H1 (cell line): ENCODE data around the gene CELF3. TPM values are rescaled to one million over a fixed set of nuclear protein-coding genes. Genes with fewer than 3 reads are reported as not detected.

Source experiments
- CTCF ChIA-PET: fragments of 300-600 bp; sonication (Branson Sonifier 250); formaldehyde crosslinking; loops from one replicate; lab custom pipeline; 2021; ENCODE audit not compliant: partially characterized antibody; lab: Charles Lee
- POLR2A ChIA-PET: fragments of 300-600 bp; sonication (Branson Sonifier 250); formaldehyde crosslinking; loops from one replicate; lab custom pipeline; 2021; ENCODE audit warnings: inconsistent platforms; ENCODE audit not compliant: partially characterized antibody; lab: Charles Lee
- DNase-seq, 2 experiments: peaks; one replicate each; pipeline versions ENCODE4 v3.0.0 to v3.0.0-alpha.2; 2010 to 2022; ENCODE audit warnings: low spot score in 2 of 2, low read depth in 1 of 2, mixed read lengths in 1 of 2
- FAIRE-seq: peaks from 2 replicates; lab custom pipeline; 2011; peaks lifted over from hg19 to GRCh38; lab: Jason Lieb, UNC
- H2AFZ ChIP-seq: 2 replicates; pipeline ENCODE4 v1.8.1; 2012; ENCODE audit warnings: low read length, inconsistent platforms
- H2AK5ac ChIP-seq: 2 replicates; pipeline ENCODE4 v1.6.1; 2013; ENCODE audit warnings: low read depth, low read length
- H2BK120ac ChIP-seq: replicated peaks from 2 replicates; pipeline ENCODE3; 2013; ENCODE audit warnings: low read depth, low read length, inconsistent platforms
- H2BK12ac ChIP-seq: 2 replicates; pipeline ENCODE4 v1.6.1; 2013; ENCODE audit warnings: low read depth, low read length
- H2BK15ac ChIP-seq: 2 replicates; pipeline ENCODE4 v1.6.1; 2013; ENCODE audit warnings: low read length
- H2BK20ac ChIP-seq: 2 replicates; pipeline ENCODE4 v1.6.1; 2013; ENCODE audit warnings: low read length
- H2BK5ac ChIP-seq: 2 replicates; pipeline ENCODE4 v1.6.1; 2013; ENCODE audit warnings: low read depth, low read length
- H3K14ac ChIP-seq: 2 replicates; pipeline ENCODE4 v1.6.1; 2013; ENCODE audit warnings: inconsistent platforms; ENCODE audit not compliant: insufficient read length
- H3K18ac ChIP-seq: 2 replicates; pipeline ENCODE4 v1.6.1; 2013; ENCODE audit warnings: low read length; ENCODE audit errors: extremely low read depth
- H3K23ac ChIP-seq: 2 replicates; pipeline ENCODE4 v1.6.1; 2013; ENCODE audit warnings: inconsistent platforms; ENCODE audit not compliant: insufficient read length
- H3K23me2 ChIP-seq: 2 replicates; pipeline ENCODE4 v1.6.1; 2013; ENCODE audit warnings: low read depth, low read length
- H3K27ac ChIP-seq: 2 replicates; pipeline ENCODE4 v1.6.1; 2011; ENCODE audit warnings: low read depth, low read length, inconsistent platforms
- H3K27me3 ChIP-seq, 4 experiments: replicated peaks in 1 of 4; 1 replicate in 1 of 4; 2 replicates in 3 of 4; pipeline versions ENCODE4 v1.6.1 to v1.8.1; 2011 to 2013; ENCODE audit warnings: low read length in 3 of 4, mild to moderate bottlenecking in 3 of 4, inconsistent platforms in 2 of 4, mixed read lengths in 2 of 4, moderate library complexity in 1 of 4; ENCODE audit not compliant: control insufficient read depth in 3 of 4, insufficient read depth in 3 of 4; ENCODE audit errors: extremely low read depth in 1 of 4
- H3K36me3 ChIP-seq, 4 experiments: 2 replicates each; pipeline versions ENCODE4 v1.6.1 to v1.8.1; 2011 to 2013; ENCODE audit warnings: mild to moderate bottlenecking in 4 of 4, low read length in 3 of 4, moderate library complexity in 2 of 4, control low read depth in 1 of 4, inconsistent platforms in 1 of 4; ENCODE audit not compliant: insufficient read depth in 4 of 4, control insufficient read depth in 2 of 4
- H3K4ac ChIP-seq: replicated peaks from 2 replicates; pipeline ENCODE3; 2013; ENCODE audit warnings: low read length, low read depth, mixed read lengths, inconsistent platforms; ENCODE audit not compliant: insufficient read length
- H3K4me1 ChIP-seq, 4 experiments: replicated peaks in 1 of 4; 1 replicate in 1 of 4; 2 replicates in 3 of 4; pipeline versions ENCODE4 v1.6.1 to v1.8.1; 2011 to 2013; ENCODE audit warnings: low read length in 3 of 4, inconsistent platforms in 2 of 4, mixed read lengths in 1 of 4; ENCODE audit not compliant: insufficient read depth in 4 of 4, control insufficient read depth in 3 of 4
- H3K4me2 ChIP-seq, 2 experiments: 2 replicates each; pipeline versions ENCODE4 v1.6.1 to v1.8.1; 2011 to 2013; ENCODE audit warnings: low read depth in 2 of 2, low read length in 2 of 2, control low read depth in 1 of 2, inconsistent platforms in 1 of 2, mild to moderate bottlenecking in 1 of 2; ENCODE audit not compliant: insufficient read depth in 1 of 2
- H3K4me3 ChIP-seq, 4 experiments: fragments of 200-600, 300-600 bp in 1 of 4; sonication (generic), shearing (Covaris generic), sonication (Bioruptor Twin) in 1 of 4; 2 replicates each; pipeline versions ENCODE4 v1.5.1 to v1.8.1; 2011 to 2016; ENCODE audit warnings: low read length in 4 of 4, low read depth in 3 of 4, control low read depth in 2 of 4, inconsistent platforms in 2 of 4, mild to moderate bottlenecking in 2 of 4, mixed read lengths in 1 of 4, moderate library complexity in 1 of 4; ENCODE audit not compliant: insufficient read depth in 2 of 4; ENCODE audit errors: extremely low read depth in 1 of 4
- H3K56ac ChIP-seq: replicated peaks from 2 replicates; pipeline ENCODE3; 2013; ENCODE audit warnings: low read depth, mild to moderate bottlenecking, mixed read lengths, low read length, inconsistent platforms; ENCODE audit not compliant: insufficient read length
- H3K79me1 ChIP-seq: 2 replicates; pipeline ENCODE4 v1.6.1; 2013; ENCODE audit warnings: low read depth, low read length, control low read depth
- H3K79me2 ChIP-seq, 2 experiments: 2 replicates each; pipeline versions ENCODE4 v1.6.1 to v1.8.1; 2012 to 2013; ENCODE audit warnings: low read length in 2 of 2, mild to moderate bottlenecking in 2 of 2, inconsistent platforms in 1 of 2; ENCODE audit not compliant: insufficient read depth in 2 of 2, control insufficient read depth in 1 of 2
- H3K9ac ChIP-seq, 4 experiments: replicated peaks in 1 of 4; 1 replicate in 1 of 4; 2 replicates in 3 of 4; pipeline versions ENCODE4 v1.6.1 to v1.8.1; 2011 to 2013; ENCODE audit warnings: low read depth in 3 of 4, low read length in 3 of 4, control low read depth in 2 of 4, mild to moderate bottlenecking in 2 of 4, moderate library complexity in 2 of 4, inconsistent platforms in 1 of 4; ENCODE audit errors: extremely low read depth in 1 of 4
- H3K9me3 ChIP-seq, 2 experiments: 2 replicates each; pipeline versions ENCODE4 v1.6.1 to v1.8.1; 2012 to 2013; ENCODE audit warnings: mild to moderate bottlenecking in 2 of 2, moderate library complexity in 2 of 2, control low read depth in 1 of 2, inconsistent platforms in 1 of 2, low read depth in 1 of 2, low read length in 1 of 2, mixed read lengths in 1 of 2; ENCODE audit not compliant: insufficient read depth in 2 of 2
- H4K20me1 ChIP-seq, 2 experiments: replicated peaks in 1 of 2; 2 replicates each; pipeline versions ENCODE3 to v1.8.1; 2011 to 2013; ENCODE audit warnings: inconsistent platforms in 2 of 2, low read length in 2 of 2, mild to moderate bottlenecking in 1 of 2; ENCODE audit not compliant: insufficient read depth in 2 of 2, control insufficient read depth in 1 of 2
- H4K5ac ChIP-seq: 2 replicates; pipeline ENCODE4 v1.6.1; 2013; ENCODE audit warnings: low read length, low read depth, mixed read lengths, inconsistent platforms; ENCODE audit not compliant: insufficient read length
- H4K8ac ChIP-seq: 2 replicates; pipeline ENCODE4 v1.8.0; 2013; ENCODE audit warnings: mild to moderate bottlenecking, moderate library complexity, low read length, inconsistent platforms; ENCODE audit not compliant: insufficient read depth; ENCODE audit errors: extremely low read depth
- H4K91ac ChIP-seq: replicated peaks from 2 replicates; pipeline ENCODE3; 2013; ENCODE audit warnings: low read length, mixed read lengths, inconsistent platforms; ENCODE audit not compliant: insufficient read length
- BACH1 ChIP-seq: IDR thresholded peaks from 2 replicates; pipeline ENCODE4 v1.6.1; 2012; ENCODE audit warnings: low read length, improper control_type of control experiment
- EGR1 ChIP-seq: IDR thresholded peaks from 2 replicates; pipeline ENCODE4 v1.6.1; 2011; ENCODE audit warnings: low read depth, low read length, borderline replicate concordance
- FOSL1 ChIP-seq: IDR thresholded peaks from 2 replicates; pipeline ENCODE4 v1.6.1; 2011; ENCODE audit warnings: mild to moderate bottlenecking, low read depth, low read length, moderate library complexity; ENCODE audit not compliant: insufficient read depth
- JUN ChIP-seq: IDR thresholded peaks from 2 replicates; pipeline ENCODE4 v1.6.1; 2011; ENCODE audit warnings: low read depth, mild to moderate bottlenecking, improper control_type of control experiment, low read length
- MAFK ChIP-seq: IDR thresholded peaks from 2 replicates; pipeline ENCODE4 v1.6.1; 2012; ENCODE audit warnings: low read depth, mild to moderate bottlenecking, improper control_type of control experiment, low read length
- PHF8 ChIP-seq: fragments of 200-600 bp; sonication (generic); conservative IDR thresholded peaks from 2 replicates; pipeline ENCODE4 v1.7.1; 2012; ENCODE audit warnings: low read depth, mild to moderate bottlenecking, inconsistent platforms, low read length, moderate library complexity
- POLR2A ChIP-seq, 2 experiments: IDR thresholded peaks; 1 replicate in 1 of 2; 2 replicates in 1 of 2; pipeline ENCODE4 v1.6.1; 2011; ENCODE audit warnings: low read depth in 2 of 2, low read length in 2 of 2, mild to moderate bottlenecking in 2 of 2; ENCODE audit errors: control extremely low read depth in 1 of 2
- RNF2 ChIP-seq: fragments of 200-900, 300-1000 bp; sonication (generic); IDR thresholded peaks from 2 replicates; pipeline ENCODE4 v1.7.1; 2016; ENCODE audit warnings: borderline replicate concordance, low read depth, mild to moderate bottlenecking, antibody characterized with exemption, low read length; ENCODE audit not compliant: poor library complexity, severe bottlenecking; ENCODE audit errors: missing control alignments
- TAF1 ChIP-seq: IDR thresholded peaks from 2 replicates; pipeline ENCODE4 v1.6.1; 2011; ENCODE audit warnings: mild to moderate bottlenecking, low read depth, low read length
- TAF7 ChIP-seq: optimal IDR thresholded peaks from 2 replicates; pipeline ENCODE3; 2011; ENCODE audit warnings: low read depth, mild to moderate bottlenecking, inconsistent platforms, low read length, moderate library complexity, borderline replicate concordance
- TBP ChIP-seq: IDR thresholded peaks from 2 replicates; pipeline ENCODE4 v1.6.1; 2011; ENCODE audit warnings: low read depth, low read length, improper control_type of control experiment
- WGBS, 2 experiments: shearing (Covaris generic) in 1 of 2; methylation state at CpG; one replicate each; pipeline versions ENCODE4 v1.1.6 to v1.1.7; 2013 to 2015; ENCODE audit warnings: low lambda C conversion rate in 2 of 2, mixed read lengths in 2 of 2, inconsistent platforms in 1 of 2, low coverage in 1 of 2, missing lambda C conversion rate in 1 of 2; ENCODE audit not compliant: insufficient replicate concordance in 2 of 2, insufficient coverage in 1 of 2, insufficient read length in 1 of 2; ENCODE audit errors: extremely low coverage in 1 of 2, missing lambda C conversion rate in 1 of 2; 5-methylcytosine and 5-hydroxymethylcytosine counted together
- polyA plus RNA-seq, 7 experiments: library from polyadenylated mRNA; depleted of rRNA in 3 of 7; stranded (reverse) in 5 of 7; unstranded in 2 of 7; fragments of >200 nt in 5 of 7; fragments of 200-250 nt in 2 of 7; gene quantifications; 1 replicate in 5 of 7; 2 replicates in 1 of 7; 4 replicates in 1 of 7; pipeline versions ENCODE4 v1.2.1 to v1.2.3, GENCODE V29; 2011 to 2013; ENCODE audit warnings: missing spikeins in 2 of 7, mixed read lengths in 2 of 7
- total RNA-seq: library from RNA; stranded (reverse); fragmentation: NEBNext Ultra II Directional; extraction: Animal tissue kit (Norgen Biotek cat#: 25700); gene quantifications from 2 replicates; pipeline ENCODE4 v1.2.1, GENCODE V29; 2021
- TF ChIP-seq, protein P1 (sequence below): IDR thresholded peaks from 2 replicates; pipeline ENCODE4 v1.6.1; 2012; ENCODE audit warnings: inconsistent platforms
- TF ChIP-seq, protein P2 (sequence below): IDR thresholded peaks from 2 replicates; pipeline ENCODE4 v1.6.1; 2012; ENCODE audit warnings: inconsistent platforms

The CELF3 gene
- total and polyA plus RNA-seq, 2 of the 8 experiments (the other 6 are each of a cell fraction or from before 2014, with no cell fraction given), result 0.34 to 1.2 TPM

DNA sequence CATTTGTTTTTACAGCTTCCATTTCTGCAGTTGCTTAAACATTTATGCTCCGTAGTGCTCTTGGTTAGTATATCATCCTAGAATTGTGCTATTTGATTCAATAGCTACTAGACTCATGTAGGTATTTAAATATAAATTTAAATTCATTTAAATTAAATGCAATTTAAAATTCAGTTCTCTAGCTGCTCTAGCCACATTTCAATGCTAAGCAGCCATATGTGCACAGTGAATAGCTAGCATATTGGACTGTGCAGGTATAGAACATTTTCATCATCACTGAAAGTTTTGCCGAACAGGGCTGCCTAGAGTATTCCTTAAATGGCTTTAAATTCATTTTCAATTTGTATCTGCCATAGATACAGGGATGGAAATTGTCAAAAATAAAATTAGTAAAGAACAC is 32.5 kb downstream of the CELF3 start:
- Histone ChIP-seq H2BK20ac (no peak overlapping the region), H4K20me1 (no peaks in the 10 kb centered on the region), H2BK15ac (no peak overlapping the region), H2BK12ac (no peak overlapping the region), H4K5ac (no peak overlapping the region), H3K4ac (no peak overlapping the region), H2AK5ac (no peak overlapping the region), H3K56ac (no peak overlapping the region), H3K36me3 (peaks cover 0 to 5% (median 0%) of the 10 kb centered on the region in 4 experiments; a peak in 3 of 8 replicates), H2BK5ac (no peak overlapping the region), H4K8ac (no peak overlapping the region), H3K9me3 (no peaks in the 10 kb centered on the region), H3K18ac (no peak overlapping the region), H2AFZ (no peak overlapping the region), H3K27me3 (no peaks in the 10 kb centered on the region), H3K9ac (no peak overlapping the region), H3K27ac (no peak overlapping the region), H3K23me2 (no peaks in the 10 kb centered on the region), H3K79me1 (no peaks in the 10 kb centered on the region), H4K91ac (no peak overlapping the region), H3K4me1 (no peaks in the 10 kb centered on the region), H3K4me2 (no peak overlapping the region), H3K4me3 (no peak overlapping the region), H3K14ac (no peak overlapping the region), H3K79me2 (no peaks in the 10 kb centered on the region), H2BK120ac (no peak overlapping the region), H3K23ac (no peak overlapping the region)
- ChIA-PET POLR2A (interaction anchor here (1.2 kb wide), 1 partner anchor 72 kb away, joined by 3 read pairs; the partner anchor contains the start of gene SNX27), CTCF (interaction anchor here (1.0 to 1.4 kb wide), 2 partner anchors 38 to 42 kb away, joined by 3 to 4 read pairs; no protein-coding TSS in a partner anchor)
- 94% methylated on average over 2 of the region's 2 CpGs; no CpG with 5 or more reads in 1 of the 2 experiments for WGBS, 2 experiments
- DNase-seq (no peak), FAIRE-seq (no peak)
- no peak for TF ChIP-seq MAFK
- TF ChIP-seq, protein P1, sequence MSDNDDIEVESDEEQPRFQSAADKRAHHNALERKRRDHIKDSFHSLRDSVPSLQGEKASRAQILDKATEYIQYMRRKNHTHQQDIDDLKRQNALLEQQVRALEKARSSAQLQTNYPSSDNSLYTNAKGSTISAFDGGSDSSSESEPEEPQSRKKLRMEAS, result no peak
- TF ChIP-seq TBP, result no peak
- no peak for TF ChIP-seq POLR2A (IDR thresholded peaks at IDR 0.05; ENCODE audit: control extremely low read depth in 1 of 2, low read depth in 2 of 2, low read length in 2 of 2)
- TF ChIP-seq EGR1, result no peak
- TF ChIP-seq TAF1, result no peak
- no peak for TF ChIP-seq RNF2
- TF ChIP-seq, protein P2, sequence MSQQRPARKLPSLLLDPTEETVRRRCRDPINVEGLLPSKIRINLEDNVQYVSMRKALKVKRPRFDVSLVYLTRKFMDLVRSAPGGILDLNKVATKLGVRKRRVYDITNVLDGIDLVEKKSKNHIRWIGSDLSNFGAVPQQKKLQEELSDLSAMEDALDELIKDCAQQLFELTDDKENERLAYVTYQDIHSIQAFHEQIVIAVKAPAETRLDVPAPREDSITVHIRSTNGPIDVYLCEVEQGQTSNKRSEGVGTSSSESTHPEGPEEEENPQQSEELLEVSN, result no peak
- no peak for TF ChIP-seq TAF7
- TF ChIP-seq BACH1, result no peak
- TF ChIP-seq PHF8, result no peak
- TF ChIP-seq FOSL1, result no peak
- no peak for TF ChIP-seq JUN
